HG02973 (cell line): Measurements from ENCODE around the gene CLDN18.

ENCODE experiments used
- ATAC-seq: cut with Tn5 transposase; IDR thresholded peaks from one replicate; pipeline ENCODE4 v1.9.1; 2021; ENCODE audit warnings: moderate library complexity; ENCODE audit not compliant: unreplicated experiment

CLDN18 gene

GRCh38 chr3:138009476-138010272 is at the start of gene CLDN18:
CLDN18 (plus strand) TSS chr3:138010165; CDS start chr3:138010226, 61 bp downstream.
- ATAC-seq, result no peak

GRCh38 chr3:137962251-137962650 is 47.7 kb upstream of the CLDN18 start:
- ATAC-seq, result no peak

- no peak for ATAC-seq
Observed at GRCh38 chr3:137963463-137963862, 46.5 kb upstream of the CLDN18 start.

DNA sequence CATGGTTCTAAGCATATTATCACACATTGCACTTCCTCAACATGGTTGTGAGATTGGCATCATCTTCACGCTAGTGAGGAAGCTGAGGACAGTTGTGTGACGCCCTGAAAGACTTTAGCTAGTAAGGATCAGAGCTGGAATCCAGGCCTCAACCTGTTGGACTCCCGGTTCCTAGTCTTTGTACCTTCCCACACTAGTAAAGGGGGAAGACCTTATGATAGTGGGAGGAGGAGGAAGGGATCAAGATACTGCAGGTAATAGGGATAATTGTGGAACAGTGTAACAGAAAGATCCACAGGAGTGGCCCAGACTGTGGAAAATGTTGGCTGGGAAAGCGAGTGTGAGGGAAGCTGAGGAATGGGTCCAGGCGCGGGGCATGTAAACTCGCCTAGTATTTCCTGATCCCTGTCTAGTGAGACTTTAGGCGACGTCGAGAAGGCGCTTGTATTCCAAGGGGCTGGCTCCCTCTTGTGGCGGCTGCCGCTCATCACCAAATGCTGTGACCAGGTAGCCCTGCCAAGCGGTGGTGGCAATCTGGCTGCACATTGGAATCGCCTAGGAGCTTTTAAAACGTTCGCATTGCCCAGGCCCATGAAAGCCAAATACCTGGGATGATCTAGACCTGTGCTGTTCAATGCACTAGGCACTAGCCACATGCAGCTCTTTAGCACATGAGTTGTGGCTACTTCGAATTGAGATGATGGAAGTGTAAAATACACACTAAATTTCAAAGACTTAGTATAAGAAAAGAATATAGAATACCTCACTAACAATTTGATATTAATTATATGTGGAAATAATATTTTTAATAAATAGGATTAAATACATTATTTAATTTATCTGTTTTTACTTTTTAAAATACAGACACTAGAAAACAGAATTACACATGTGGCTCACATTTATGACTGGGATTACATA is 38.8 kb upstream of the CLDN18 start:
- peak; percentile 92 for ATAC-seq

DNA sequence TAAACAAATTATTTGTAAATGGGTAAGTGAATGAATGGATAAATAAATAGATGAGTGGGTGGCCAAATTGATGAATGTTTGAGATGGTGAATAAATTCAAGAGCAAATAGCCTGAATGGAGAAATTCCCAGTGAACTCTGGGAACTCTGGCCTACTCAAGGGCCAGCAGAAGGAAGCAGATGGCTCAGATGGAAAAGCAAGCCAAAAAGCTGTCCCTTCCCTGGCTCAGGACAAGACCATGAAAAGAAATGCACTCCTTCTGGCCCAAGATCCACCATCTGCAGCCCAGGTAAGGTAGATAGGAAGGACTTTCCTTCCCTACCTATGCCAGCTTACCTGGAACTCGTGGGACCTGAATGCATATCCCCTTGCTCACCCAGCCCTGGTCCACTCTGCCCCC is 37.6 kb upstream of the CLDN18 start:
- ATAC-seq, result no peak

- no peak for ATAC-seq
Observed at GRCh38 chr3:137978328-137978727, 31.6 kb upstream of the CLDN18 start.

DNA sequence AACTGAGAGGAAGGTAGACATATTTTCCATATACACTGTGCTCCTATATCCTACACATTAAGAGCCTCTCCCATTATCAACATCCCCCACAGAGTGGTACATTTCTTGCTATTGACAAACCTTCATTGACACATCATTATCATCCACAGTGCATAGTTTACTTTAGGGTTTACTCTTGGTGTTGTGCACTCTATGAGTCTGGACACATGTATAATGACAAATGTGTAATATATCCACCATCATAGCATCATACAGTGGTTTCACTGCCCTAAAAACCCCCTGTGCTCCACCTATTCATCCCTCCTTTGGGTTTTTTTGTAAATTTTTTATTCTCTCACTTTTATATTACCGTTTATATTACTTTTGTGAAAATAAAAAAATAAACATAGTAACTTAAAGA is 22.2 kb upstream of the CLDN18 start:
- ATAC-seq, result no peak

DNA sequence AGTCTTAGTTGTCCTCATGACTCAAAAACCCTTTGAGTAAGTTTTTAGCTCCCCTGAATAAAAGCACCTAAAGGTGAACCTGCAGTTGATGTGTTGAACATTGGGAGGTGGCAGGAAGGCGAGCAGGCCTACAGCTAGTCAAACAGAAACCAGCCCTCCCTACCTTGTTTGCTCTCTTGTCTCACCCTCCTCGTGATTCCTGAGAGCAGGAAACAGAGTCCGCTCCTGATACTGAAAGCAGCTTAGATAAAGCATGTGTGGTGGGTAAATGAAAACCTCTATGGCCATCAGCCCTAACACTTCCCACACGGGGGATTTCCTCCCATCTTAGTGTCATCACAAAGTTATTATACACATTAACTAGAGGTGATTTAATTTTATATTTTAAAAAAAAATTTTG is 21.8 kb upstream of the CLDN18 start:
- peak; percentile 76 for ATAC-seq

DNA sequence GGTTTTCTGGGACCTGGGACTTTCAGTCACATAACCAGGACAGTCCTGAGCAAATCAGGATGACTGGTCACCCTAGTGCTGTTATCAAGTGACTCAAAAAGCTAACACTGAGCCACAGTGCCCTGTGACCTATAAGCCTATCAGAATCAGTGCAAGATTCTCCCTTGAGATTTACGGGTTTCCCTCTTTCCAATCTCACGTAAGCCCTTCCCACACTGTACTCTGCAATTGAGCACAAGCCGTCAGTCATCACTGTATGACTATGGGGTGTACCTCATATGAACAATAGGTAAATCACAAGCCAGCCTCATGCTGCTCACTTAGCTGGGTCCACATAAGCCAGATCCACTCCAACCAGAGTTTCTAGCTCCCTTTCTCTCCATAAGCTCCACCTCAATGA is 21.0 kb upstream of the CLDN18 start:
- ATAC-seq, result peak; percentile 75

GRCh38 chr3:137990427-137990826 is 19.5 kb upstream of the CLDN18 start:
- ATAC-seq, result no peak

DNA sequence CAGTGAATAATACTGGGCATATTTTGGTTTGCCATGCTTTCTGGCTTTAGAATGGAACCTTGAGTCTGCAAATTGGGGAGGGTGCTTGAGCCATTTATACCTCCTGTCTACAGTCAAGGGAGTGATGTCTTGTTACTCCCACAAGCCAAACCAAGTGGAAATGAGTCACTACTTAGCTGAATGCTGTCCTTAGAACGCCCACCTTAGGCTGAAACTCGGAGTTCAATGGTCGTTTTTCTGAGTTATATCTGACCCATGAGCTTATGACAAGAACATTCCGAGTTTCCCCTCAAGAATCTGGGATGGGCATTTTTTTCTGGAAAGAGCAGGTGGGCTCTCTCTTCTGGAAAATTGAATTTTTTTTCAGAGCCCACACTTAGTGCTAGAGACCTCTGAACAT is 17.4 kb upstream of the CLDN18 start:
- no peak for ATAC-seq

GRCh38 chr3:137998121-137999042 is 11.6 kb upstream of the CLDN18 start:
- ATAC-seq, result no peak

DNA sequence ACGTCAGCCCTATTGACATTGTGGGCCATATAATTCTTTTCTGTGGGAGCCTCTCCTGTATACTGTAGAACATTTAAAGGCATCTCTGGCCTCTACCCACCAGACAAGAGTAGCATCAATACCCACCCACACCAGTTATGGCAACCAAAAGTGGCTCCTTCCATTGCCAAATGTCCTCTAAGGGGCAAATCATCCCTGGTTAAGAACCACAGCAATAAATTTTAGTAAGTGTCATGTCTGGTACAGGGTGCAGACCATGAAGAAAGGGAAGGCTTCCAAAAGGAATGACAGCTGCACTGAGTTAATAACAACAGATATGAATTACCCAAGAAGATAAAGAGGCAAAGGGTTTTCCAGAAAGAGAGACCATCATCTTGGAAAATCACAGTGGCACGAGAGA is 6.9 kb upstream of the CLDN18 start:
- ATAC-seq, result no peak

DNA sequence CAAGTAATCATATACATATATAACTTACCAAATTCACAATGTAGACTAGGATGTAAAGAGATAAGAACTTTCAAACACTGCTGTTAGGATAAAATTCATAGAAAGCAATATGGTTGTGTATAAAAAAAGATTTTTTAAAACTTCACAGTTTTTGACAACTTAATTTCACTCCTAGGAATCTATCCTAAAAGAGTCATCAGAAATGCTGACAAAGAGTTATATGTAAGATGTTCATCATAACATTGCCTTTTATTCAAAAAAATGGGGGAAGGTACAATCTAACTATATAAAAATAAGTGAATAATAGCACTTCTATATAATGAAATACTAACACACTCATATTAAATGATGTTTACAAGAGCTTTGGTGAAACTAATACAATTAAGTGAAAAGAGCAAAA is 4.3 kb upstream of the CLDN18 start:
- no peak for ATAC-seq

GRCh38 chr3:138007898-138008297 is 2.1 kb upstream of the CLDN18 start:
- ATAC-seq, result no peak

DNA sequence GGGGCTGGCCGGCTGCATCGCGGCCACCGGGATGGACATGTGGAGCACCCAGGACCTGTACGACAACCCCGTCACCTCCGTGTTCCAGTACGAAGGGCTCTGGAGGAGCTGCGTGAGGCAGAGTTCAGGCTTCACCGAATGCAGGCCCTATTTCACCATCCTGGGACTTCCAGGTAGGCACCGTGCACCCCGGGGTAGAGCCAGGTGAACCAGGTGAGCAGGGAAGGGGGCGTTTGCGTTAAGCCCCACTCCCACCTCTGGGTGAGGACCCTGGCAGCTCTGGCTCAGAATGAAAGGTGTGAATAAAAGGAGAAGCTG is 267 bp downstream of the CLDN18 start:
- no peak for ATAC-seq

- no peak for ATAC-seq
Observed at GRCh38 chr3:138011722-138012121, 1.8 kb downstream of the CLDN18 start.

GRCh38 chr3:138012526-138012925 is 2.6 kb downstream of the CLDN18 start:
- no peak for ATAC-seq

- ATAC-seq, result no peak
Observed at GRCh38 chr3:138016065-138016464, 6.1 kb downstream of the CLDN18 start.

DNA sequence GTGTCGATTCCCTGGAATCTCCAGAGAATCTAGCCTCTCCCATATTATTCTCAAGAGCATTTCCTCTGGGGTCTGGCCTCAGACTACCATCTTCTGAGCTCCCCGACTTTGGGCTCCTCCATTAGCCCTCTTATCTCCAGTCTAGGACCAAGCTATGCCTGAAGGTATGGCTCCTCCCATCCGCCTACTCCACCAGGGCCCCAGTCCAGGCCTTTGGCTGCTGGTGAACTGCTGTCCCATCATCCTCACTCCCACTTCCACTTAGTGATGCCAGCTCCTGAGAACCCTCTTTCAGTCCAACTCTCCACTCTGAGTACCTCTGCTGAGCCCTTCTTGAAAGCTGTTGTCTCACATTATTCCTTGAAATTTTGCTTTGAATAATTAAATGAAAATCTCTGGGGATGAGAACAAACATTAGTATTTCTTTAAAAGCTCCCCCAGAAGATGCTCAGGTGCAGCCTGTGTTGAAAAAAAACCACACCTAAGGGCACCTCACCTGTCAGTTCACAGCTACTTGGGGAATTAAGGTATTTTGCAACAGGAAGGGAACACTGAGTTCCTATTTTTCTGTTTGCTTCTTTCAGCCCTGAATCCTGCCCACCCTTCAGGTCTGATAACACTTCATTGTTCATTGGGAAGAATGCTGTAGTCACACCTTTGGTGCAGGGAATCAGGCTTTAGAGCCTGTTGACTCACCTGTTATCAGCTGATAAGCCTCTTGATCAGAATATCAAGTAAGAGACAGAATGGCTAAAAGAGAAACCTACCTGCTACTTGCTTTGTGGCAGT is 9.5 kb downstream of the CLDN18 start:
- ATAC-seq, result no peak
